GM23338 (cell line): ENCODE results near the gene FBXO39. TPM values are rescaled to one million over a fixed set of nuclear protein-coding genes. Genes with fewer than 3 reads are reported as not detected.

Experiments used
- ATAC-seq: fragments of 200-7000 bp; cut with Tn5 transposase; 3 replicates; pipeline ENCODE4 v1.9.1; 2020
- DNase-seq: peaks from one replicate; pipeline ENCODE4 v3.0.0-alpha.2; 2015; ENCODE audit warnings: low spot score
- H2AFZ ChIP-seq: fragments of 200-600 bp; sonication (generic); 2 replicates; pipeline ENCODE4 v1.8.0; 2016; ENCODE audit warnings: antibody characterized with exemption, mild to moderate bottlenecking, moderate library complexity
- H3F3A ChIP-seq: fragments of 200-600 bp; sonication (generic); replicated peaks from 2 replicates; pipeline ENCODE4 v1.8.0; 2017; ENCODE audit warnings: antibody characterized with exemption, mixed run types, low read depth
- H3K27ac ChIP-seq: fragments of 200-600 bp; sonication (generic); 2 replicates; pipeline ENCODE4 v1.6.1; 2016; ENCODE audit warnings: low read depth
- H3K27me3 ChIP-seq: fragments of 200-600 bp; sonication (generic); 2 replicates; pipeline ENCODE4 v1.8.0; 2016; ENCODE audit warnings: mild to moderate bottlenecking, mixed run types, moderate library complexity; ENCODE audit not compliant: insufficient read depth
- H3K36me3 ChIP-seq: fragments of 200-600 bp; sonication (generic); 2 replicates; pipeline ENCODE4 v1.8.0; 2016; ENCODE audit warnings: mild to moderate bottlenecking; ENCODE audit not compliant: insufficient read depth
- H3K4me1 ChIP-seq: fragments of 200-600 bp; sonication (generic); 2 replicates; pipeline ENCODE4 v1.8.0; 2016; ENCODE audit warnings: mild to moderate bottlenecking, moderate library complexity; ENCODE audit not compliant: insufficient read depth
- H3K4me2 ChIP-seq: fragments of 200-600 bp; sonication (generic); 2 replicates; pipeline ENCODE4 v1.7.1; 2017; ENCODE audit warnings: mixed run types
- H3K4me3 ChIP-seq: fragments of 200-600 bp; sonication (generic); 2 replicates; pipeline ENCODE4 v1.6.1; 2016; ENCODE audit warnings: mixed run types
- H3K79me2 ChIP-seq: fragments of 200-600 bp; sonication (generic); replicated peaks from 2 replicates; pipeline ENCODE4 v1.8.0; 2017; ENCODE audit warnings: mild to moderate bottlenecking; ENCODE audit not compliant: insufficient read depth
- H3K9me2 ChIP-seq: fragments of 200-600 bp; sonication (generic); 2 replicates; pipeline ENCODE4 v1.8.0; 2017; ENCODE audit not compliant: insufficient read depth
- H4K20me1 ChIP-seq: fragments of 200-600 bp; sonication (generic); replicated peaks from 2 replicates; pipeline ENCODE4 v1.8.0; 2017; ENCODE audit warnings: mild to moderate bottlenecking; ENCODE audit not compliant: insufficient read depth
- H3K27ac Mint-ChIP-seq: 2 replicates; pipeline ENCODE4 v1.8.0; 2020; ENCODE audit warnings: inconsistent platforms, mild to moderate bottlenecking, moderate library complexity, mixed read lengths
- H3K27me3 Mint-ChIP-seq: 3 replicates; pipeline ENCODE4 v1.8.0; 2022; ENCODE audit warnings: low read depth, mild to moderate bottlenecking, moderate library complexity, mixed read lengths, inconsistent platforms; ENCODE audit not compliant: insufficient read depth, poor library complexity
- H3K36me3 Mint-ChIP-seq: 3 replicates; pipeline ENCODE4 v1.8.0; 2021; ENCODE audit warnings: low read depth, mild to moderate bottlenecking, inconsistent platforms, moderate library complexity, mixed read lengths
- H3K4me1 Mint-ChIP-seq: 3 replicates; pipeline ENCODE4 v1.8.0; 2020; ENCODE audit warnings: mild to moderate bottlenecking, inconsistent platforms, mixed read lengths
- H3K4me3 Mint-ChIP-seq: 3 replicates; pipeline ENCODE4 v1.8.0; 2021; ENCODE audit warnings: moderate library complexity, mild to moderate bottlenecking, inconsistent platforms, mixed read lengths
- H3K9me3 Mint-ChIP-seq: 3 replicates; pipeline ENCODE4 v1.8.0; 2020; ENCODE audit warnings: moderate library complexity, mild to moderate bottlenecking, inconsistent platforms, mixed read lengths
- NANOG ChIP-seq: IDR thresholded peaks from 2 replicates; pipeline ENCODE4 v1.6.1; 2016; ENCODE audit warnings: antibody characterized with exemption, borderline replicate concordance
- POLR2AphosphoS5 ChIP-seq: IDR thresholded peaks from 2 replicates; pipeline ENCODE4 v1.6.1; 2016; ENCODE audit warnings: antibody characterized with exemption, low read depth
- STAT1 ChIP-seq: IDR thresholded peaks from one replicate; pipeline ENCODE4 v1.6.1; 2016; ENCODE audit warnings: antibody characterized with exemption; ENCODE audit not compliant: unreplicated experiment
- ZNF114 ChIP-seq: fragments of 250-450 bp; sonication (Bioruptor Pico); IDR thresholded peaks from 2 replicates; pipeline ENCODE4 v1.5.0; 2020; ENCODE audit warnings: mild to moderate bottlenecking, moderate library complexity
- ZNF331 ChIP-seq: fragments of 250-450 bp; sonication (Bioruptor Pico); IDR thresholded peaks from 2 replicates; pipeline ENCODE4 v1.5.0; 2020; ENCODE audit warnings: low read depth, mild to moderate bottlenecking, moderate library complexity
- polyA plus RNA-seq: library from polyadenylated mRNA; unstranded; fragments of >200 nt; fragmentation: Nextera tagmentation; extraction: Ambion mirVana; gene quantifications from 2 replicates; pipeline ENCODE4 v1.2.1, GENCODE V29; 2016
- total RNA-seq: library from RNA; depleted of rRNA; stranded (reverse); fragments of >200 nt; shearing (Covaris generic); gene quantifications from 2 replicates; pipeline ENCODE4 v1.2.3, GENCODE V29; 2014
- TF ChIP-seq, protein P1 (sequence below): fragments of 250-450 bp; sonication (Bioruptor Pico); IDR thresholded peaks from 2 replicates; pipeline ENCODE4 v1.5.0; 2020; ENCODE audit warnings: mild to moderate bottlenecking, moderate library complexity
- TF ChIP-seq, protein P2 (sequence below): IDR thresholded peaks from one replicate; pipeline ENCODE4 v1.6.1; 2018; ENCODE audit warnings: antibody characterized with exemption; ENCODE audit not compliant: unreplicated experiment

FBXO39 gene
- total and polyA plus RNA-seq, 2 experiments from 2014 or later = not detected

DNA sequence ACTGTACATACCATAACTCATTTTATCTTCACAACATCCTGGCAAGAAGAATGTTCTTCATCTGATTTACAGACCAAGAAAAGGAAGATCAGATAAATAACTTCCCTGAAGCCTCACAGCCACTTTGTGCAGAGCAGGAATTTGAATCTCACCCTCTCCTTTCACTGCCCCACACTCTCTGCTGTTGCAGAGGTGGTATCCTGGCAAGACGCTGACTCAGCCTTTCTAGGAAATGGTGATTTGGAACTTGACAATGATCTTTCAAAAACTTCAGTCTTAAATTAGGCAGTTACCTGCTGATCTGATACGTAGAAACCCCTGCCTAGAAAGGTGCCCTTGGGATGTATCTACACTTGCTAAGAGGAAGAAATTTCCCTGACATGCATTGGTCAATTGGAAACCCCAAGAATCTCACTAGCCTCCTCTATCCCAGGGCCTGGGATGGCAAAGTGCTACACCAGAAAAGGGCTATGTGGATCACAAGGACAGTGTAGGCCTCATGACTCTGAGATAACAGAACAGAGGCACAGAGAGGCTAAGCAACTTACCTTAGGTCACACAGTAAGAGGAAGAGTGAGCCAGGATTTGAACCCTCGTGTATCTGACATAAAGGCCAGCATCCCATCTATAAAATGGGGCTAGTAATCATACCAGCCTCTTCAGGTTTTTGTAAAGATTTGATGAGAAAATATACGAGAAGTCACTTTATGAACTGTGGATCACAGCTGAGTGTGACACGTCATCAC is 17.9 kb downstream of the FBXO39 start (continued):
- TF ChIP-seq, protein P1, sequence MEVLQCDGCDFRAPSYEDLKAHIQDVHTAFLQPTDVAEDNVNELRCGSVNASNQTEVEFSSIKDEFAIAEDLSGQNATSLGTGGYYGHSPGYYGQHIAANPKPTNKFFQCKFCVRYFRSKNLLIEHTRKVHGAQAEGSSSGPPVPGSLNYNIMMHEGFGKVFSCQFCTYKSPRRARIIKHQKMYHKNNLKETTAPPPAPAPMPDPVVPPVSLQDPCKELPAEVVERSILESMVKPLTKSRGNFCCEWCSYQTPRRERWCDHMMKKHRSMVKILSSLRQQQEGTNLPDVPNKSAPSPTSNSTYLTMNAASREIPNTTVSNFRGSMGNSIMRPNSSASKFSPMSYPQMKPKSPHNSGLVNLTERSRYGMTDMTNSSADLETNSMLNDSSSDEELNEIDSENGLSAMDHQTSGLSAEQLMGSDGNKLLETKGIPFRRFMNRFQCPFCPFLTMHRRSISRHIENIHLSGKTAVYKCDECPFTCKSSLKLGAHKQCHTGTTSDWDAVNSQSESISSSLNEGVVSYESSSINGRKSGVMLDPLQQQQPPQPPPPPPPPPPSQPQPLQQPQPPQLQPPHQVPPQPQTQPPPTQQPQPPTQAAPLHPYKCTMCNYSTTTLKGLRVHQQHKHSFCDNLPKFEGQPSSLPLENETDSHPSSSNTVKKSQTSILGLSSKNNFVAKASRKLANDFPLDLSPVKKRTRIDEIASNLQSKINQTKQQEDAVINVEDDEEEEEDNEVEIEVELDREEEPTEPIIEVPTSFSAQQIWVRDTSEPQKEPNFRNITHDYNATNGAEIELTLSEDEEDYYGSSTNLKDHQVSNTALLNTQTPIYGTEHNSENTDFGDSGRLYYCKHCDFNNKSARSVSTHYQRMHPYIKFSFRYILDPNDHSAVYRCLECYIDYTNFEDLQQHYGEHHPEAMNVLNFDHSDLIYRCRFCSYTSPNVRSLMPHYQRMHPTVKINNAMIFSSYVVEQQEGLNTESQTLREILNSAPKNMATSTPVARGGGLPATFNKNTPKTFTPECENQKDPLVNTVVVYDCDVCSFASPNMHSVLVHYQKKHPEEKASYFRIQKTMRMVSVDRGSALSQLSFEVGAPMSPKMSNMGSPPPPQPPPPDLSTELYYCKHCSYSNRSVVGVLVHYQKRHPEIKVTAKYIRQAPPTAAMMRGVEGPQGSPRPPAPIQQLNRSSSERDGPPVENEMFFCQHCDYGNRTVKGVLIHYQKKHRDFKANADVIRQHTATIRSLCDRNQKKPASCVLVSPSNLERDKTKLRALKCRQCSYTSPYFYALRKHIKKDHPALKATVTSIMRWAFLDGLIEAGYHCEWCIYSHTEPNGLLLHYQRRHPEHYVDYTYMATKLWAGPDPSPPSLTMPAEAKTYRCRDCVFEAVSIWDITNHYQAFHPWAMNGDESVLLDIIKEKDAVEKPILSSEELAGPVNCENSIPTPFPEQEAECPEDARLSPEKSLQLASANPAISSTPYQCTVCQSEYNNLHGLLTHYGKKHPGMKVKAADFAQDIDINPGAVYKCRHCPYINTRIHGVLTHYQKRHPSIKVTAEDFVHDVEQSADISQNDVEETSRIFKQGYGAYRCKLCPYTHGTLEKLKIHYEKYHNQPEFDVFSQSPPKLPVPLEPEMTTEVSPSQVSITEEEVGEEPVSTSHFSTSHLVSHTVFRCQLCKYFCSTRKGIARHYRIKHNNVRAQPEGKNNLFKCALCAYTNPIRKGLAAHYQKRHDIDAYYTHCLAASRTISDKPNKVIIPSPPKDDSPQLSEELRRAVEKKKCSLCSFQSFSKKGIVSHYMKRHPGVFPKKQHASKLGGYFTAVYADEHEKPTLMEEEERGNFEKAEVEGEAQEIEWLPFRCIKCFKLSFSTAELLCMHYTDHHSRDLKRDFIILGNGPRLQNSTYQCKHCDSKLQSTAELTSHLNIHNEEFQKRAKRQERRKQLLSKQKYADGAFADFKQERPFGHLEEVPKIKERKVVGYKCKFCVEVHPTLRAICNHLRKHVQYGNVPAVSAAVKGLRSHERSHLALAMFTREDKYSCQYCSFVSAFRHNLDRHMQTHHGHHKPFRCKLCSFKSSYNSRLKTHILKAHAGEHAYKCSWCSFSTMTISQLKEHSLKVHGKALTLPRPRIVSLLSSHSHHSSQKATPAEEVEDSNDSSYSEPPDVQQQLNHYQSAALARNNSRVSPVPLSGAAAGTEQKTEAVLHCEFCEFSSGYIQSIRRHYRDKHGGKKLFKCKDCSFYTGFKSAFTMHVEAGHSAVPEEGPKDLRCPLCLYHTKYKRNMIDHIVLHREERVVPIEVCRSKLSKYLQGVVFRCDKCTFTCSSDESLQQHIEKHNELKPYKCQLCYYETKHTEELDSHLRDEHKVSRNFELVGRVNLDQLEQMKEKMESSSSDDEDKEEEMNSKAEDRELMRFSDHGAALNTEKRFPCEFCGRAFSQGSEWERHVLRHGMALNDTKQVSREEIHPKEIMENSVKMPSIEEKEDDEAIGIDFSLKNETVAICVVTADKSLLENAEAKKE (CRISPR knock-in tag) = no peak
- TF ChIP-seq ZNF331 (CRISPR knock-in tag) (no peak), POLR2AphosphoS5 (no peak)

DNA sequence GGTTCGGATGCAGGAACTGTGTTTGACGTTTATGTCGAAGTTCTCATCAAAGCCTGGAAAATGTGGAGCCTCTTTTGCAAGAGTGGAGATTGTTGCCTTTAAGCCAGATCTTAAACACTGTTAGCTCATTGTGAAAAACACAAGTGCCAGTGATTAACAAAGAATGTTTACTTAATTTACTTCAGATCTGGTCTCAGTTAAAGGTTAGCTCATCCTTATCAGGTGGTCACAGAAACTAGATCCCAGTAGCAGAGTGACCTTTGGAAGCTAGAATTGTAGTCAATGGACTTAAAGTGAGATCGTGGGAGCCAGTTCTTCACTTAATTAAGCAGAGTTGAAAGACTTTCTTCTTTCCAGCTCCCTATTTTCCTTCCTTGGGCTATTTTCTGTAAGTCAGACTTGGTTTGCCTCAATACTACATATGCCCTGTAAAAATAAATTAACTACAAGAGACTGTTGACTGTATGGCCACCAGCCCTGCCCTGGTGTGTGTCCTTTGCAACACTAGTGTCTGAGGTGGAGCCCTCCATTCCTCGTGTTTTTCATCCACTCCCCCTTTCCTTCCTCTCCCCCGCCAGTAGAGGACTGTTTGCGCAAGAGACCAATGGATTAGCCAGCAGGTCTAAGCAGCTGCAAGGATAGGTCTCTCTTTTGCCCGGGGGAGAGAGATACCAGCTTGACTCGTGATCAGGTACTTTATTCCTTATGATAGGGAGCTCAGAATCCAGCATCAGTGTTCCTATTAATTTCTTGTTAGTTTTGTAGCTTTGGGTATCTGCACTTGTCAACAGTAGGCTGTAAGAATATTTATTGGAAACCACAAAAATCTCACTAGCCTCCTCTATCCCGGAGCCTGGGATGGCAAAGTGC is 20.2 kb downstream of the FBXO39 start:
- H3K4me1 ChIP-seq = peaks cover 15% of the 10 kb centered on the region
- H3K36me3 ChIP-seq = no peaks in the 10 kb centered on the region
- no peaks in the 10 kb centered on the region for H3K9me3 Mint-ChIP-seq
- H3K27me3 ChIP-seq = no peaks in the 10 kb centered on the region
- no peak overlapping the region for H2AFZ ChIP-seq
- H3K4me1 Mint-ChIP-seq = peaks cover 24% of the 10 kb centered on the region
- H3K79me2 ChIP-seq = no peaks in the 10 kb centered on the region
- H3K27ac ChIP-seq = no peak overlapping the region
- no peaks in the 10 kb centered on the region for H3K36me3 Mint-ChIP-seq
- peaks cover 11% of the 10 kb centered on the region; the same call in 1 of the 2 replicates for H3K9me2 ChIP-seq
- H3K4me2 ChIP-seq = no peak overlapping the region
- no peaks in the 10 kb centered on the region for H4K20me1 ChIP-seq
- ATAC-seq (no peak), DNase-seq (no peak)
- H3K27ac Mint-ChIP-seq = no peak overlapping the region
- no peak overlapping the region for H3K4me3 Mint-ChIP-seq
- no peak overlapping the region for H3K4me3 ChIP-seq
- peaks cover 2% of the 10 kb centered on the region for H3K27me3 Mint-ChIP-seq
- H3F3A ChIP-seq = no peaks in the 10 kb centered on the region
- TF ChIP-seq, protein P2, sequence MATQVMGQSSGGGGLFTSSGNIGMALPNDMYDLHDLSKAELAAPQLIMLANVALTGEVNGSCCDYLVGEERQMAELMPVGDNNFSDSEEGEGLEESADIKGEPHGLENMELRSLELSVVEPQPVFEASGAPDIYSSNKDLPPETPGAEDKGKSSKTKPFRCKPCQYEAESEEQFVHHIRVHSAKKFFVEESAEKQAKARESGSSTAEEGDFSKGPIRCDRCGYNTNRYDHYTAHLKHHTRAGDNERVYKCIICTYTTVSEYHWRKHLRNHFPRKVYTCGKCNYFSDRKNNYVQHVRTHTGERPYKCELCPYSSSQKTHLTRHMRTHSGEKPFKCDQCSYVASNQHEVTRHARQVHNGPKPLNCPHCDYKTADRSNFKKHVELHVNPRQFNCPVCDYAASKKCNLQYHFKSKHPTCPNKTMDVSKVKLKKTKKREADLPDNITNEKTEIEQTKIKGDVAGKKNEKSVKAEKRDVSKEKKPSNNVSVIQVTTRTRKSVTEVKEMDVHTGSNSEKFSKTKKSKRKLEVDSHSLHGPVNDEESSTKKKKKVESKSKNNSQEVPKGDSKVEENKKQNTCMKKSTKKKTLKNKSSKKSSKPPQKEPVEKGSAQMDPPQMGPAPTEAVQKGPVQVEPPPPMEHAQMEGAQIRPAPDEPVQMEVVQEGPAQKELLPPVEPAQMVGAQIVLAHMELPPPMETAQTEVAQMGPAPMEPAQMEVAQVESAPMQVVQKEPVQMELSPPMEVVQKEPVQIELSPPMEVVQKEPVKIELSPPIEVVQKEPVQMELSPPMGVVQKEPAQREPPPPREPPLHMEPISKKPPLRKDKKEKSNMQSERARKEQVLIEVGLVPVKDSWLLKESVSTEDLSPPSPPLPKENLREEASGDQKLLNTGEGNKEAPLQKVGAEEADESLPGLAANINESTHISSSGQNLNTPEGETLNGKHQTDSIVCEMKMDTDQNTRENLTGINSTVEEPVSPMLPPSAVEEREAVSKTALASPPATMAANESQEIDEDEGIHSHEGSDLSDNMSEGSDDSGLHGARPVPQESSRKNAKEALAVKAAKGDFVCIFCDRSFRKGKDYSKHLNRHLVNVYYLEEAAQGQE = no peak
- TF ChIP-seq ZNF114 (CRISPR knock-in tag) (no peak), NANOG (no peak), STAT1 (no peak), POLR2AphosphoS5 (no peak)
